ENCODE measurements around the gene TMBIM6.
"Not testable (repeated sequence)": the region's sequence is repeated elsewhere in the genome, so short reads cannot be mapped to it uniquely, and the experiment has no call there.

The TMBIM6 gene, protein sequence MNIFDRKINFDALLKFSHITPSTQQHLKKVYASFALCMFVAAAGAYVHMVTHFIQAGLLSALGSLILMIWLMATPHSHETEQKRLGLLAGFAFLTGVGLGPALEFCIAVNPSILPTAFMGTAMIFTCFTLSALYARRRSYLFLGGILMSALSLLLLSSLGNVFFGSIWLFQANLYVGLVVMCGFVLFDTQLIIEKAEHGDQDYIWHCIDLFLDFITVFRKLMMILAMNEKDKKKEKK

DNA sequence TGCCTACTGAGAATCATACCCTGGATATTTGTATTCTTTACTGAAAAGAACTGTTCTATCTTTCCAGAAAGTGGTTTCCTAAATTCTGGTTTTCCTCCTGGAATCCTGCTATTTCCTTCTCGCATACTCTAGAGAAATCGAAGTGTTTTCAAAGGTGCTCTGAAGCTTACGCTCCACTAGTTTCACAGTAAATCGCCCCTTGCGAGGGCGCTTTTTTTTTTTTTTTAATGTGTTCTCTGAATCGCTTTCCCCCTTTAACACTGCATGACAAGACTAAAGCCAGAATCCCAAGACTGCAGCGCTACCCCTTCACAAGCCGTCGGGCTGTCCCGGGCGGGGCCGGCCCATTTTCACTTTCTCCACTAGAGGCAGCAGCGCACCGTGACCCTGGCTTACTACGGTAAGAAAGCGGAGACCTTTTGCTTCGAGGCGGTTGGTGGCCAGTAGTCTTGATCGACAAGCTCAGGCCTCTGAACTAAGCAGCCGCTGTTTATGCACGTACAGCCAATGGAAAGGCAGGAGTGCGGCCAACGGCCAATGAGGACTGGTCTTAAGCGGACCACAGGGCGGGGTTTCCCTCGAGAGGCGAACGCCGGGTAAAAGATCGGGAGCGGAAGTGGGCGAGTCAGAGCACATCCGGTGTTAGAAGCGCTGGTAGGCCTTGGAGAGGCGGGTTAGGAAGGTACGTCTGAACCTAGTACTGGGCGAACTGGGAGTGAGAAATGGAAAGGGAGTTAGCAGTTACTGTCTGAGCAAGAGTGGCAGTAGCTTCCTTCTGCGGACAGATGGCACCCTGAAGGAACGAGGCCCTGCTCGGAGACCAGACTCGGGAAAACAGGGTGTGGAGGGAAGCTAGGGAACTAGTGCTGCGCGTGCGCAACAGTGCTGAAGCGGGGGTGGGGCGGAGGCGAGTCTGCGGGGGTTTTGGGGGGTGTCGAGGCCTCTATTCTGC lies at the start of gene TMBIM6:
Gene TMBIM6, plus strand, starts transcription at position 628 of the 952 bp plus-strand sequence. CDS start 10,937 bp downstream, outside the sequence.
- peak; percentile 100 for DNase-seq

DNA sequence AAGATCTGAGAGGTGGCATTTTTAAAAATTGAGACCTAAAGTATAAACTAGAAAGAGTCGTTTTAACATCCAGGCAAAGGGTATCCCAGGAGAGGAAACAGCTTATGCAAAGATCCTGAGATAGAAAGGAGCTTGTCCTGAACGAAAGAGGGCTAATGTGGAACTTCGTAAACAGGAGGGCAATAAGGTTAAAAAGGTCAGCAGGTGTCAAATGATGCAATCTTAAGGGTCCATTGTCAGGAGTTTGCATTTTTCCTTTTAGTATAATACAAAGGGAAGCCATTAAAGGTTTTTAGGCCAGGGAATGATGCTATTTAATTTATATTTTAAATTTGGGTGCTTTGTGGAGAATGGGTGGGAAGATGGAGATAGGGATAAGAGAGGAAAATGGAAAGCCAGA lies 48.5 kb upstream of the TMBIM6 start:
- no peak for DNase-seq

DNA sequence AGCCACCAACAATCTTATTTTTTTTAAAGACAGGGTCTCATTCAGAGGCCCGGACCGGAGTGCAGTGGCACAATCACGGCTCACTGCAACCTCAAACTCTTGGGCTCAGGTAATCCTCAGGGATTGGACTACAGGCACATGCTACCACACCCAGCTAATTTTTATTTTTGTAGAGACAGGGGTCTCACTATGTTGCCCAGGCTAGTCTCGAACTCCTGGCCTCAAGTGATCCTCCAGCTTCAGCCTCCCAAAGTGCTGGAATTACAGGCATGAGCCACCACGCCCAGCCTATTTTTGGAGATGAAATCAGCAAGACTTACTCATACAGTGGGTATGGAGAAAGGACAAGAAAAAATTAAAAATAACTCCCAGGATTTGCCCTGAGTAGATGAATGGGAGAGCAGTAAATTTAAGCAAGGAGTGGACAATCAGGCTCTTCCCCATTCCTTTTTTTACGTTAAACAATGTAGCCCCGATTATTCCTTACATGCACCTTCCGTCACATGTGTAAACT lies 47.4 kb upstream of the TMBIM6 start:
- no peak for DNase-seq

DNA sequence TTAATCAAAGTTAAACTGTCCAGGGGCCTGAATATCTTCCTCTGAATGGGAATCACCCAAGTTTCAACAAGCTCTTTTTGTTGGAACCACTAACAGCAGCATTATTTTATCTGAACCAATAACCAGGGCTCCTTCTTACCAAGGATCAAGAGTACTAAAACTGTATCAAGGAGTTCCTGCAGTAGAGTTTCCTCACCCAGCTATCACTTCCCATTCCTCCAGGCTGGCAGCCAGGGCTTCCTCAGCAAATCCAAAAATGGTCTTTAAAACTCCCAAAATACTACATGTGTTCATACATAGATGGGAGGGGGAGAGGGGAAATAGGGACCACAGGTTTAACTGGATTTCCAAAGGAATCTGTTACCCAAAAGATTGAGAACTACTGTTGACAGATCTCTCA lies 44.6 kb upstream of the TMBIM6 start:
- no peak for DNase-seq

DNA sequence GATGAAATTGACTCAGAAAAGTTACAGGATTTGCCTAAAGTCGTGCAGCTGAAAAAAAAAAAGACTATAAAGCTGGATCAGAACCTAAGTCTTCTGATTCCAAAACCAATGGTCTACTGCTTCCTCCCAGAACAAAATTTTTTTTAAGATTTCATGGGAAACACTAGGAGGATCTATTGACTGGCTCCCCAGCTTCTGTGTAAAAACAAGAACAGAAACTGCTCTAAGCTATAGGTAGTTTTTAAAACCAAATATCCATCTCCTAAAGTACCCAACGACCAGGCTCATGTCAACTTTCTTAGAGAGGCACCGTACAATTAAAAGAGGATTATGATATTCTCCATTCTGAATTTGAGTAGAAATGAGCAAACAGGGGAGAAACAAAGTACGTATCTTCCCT lies 43.5 kb upstream of the TMBIM6 start:
- no peak for DNase-seq

DNA sequence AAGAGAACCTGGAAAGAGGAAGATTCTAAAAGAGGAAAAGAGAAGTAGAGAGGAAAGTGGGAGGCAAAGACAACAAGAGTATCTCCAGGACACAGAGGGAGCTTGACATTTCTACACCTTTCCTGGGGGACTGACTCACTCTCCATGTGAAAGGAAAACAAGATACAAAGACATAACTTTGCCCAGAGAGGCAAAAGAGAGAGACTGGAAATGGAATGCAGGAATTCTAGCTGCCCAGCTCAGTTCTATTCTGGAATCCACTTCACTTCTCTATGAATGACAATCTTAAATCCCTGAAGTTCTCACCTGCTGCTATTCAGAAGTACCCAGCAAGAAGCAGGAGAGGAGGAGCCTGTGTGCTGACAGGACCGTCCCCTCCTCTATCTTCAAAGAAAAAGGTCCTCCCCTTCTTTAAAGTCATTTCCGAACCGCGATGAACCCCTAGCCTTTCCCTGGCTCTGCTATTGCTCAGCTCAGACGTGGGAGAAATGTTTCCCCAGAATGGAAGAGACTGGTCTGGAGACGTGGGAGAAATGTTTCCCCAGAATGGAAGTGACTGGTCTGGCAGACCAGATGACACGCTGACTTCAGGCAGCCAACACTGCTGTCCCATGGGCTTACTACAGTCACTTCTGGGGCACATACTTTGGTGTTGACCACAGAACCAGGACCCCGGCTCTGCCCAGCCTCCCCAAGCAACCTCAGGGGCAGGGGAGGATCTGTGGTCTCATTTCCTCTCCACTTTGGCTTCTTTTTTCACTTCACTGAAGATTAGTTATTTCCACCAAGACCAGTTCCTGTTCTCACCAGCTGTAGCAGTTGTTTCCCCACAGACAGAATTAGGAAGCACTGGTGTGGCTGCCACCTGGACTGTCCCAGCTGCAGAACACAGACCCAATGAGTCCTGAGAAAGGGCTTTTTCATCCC lies 42.5 kb upstream of the TMBIM6 start:
- peak; percentile 36 for DNase-seq

DNA sequence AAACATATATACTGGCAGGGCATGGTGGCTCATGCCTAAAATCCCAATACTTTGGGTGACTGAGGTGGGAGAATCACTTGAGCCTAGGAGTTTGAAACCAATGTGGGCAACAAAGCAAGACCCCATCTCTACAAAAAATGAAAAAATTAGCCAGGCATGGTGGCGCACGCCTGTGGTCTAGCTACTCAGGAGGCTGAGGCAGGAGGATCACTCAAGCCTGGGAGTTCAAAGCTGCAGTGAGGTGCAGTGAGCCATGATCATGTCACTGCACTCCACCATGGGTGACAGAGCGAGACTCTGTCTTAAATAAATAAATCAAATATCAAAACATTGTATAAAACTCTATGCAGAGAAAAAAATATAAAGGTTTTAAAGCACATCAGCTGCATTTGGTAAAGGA lies 39.3 kb upstream of the TMBIM6 start:
- no peak for DNase-seq

DNA sequence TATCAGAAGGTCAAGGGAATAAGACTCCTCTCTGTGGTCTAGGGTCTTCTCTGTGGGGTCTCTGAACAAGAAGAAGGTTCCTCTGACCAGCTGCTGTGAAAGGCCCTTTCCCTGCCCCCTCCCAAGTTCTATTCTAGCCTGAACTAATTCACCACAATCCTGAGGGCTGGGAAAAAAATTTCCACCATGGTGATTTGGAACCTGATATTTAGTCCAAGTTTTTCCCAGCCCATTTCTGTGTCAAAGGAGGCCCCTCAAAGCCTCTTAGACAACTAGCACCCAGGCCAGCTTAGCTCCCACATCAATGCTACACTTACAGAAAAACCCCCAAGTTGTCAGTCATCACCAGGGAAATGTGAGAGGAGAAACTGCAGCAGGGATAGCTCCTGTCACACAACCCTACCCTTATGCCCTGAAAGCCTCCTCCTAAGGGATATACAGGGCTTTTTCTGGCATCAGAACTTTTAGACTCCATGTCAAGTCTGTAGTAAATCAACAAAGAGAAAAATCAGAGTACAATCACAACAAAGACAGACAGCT lies 38.6 kb upstream of the TMBIM6 start:
- no peak for DNase-seq

DNA sequence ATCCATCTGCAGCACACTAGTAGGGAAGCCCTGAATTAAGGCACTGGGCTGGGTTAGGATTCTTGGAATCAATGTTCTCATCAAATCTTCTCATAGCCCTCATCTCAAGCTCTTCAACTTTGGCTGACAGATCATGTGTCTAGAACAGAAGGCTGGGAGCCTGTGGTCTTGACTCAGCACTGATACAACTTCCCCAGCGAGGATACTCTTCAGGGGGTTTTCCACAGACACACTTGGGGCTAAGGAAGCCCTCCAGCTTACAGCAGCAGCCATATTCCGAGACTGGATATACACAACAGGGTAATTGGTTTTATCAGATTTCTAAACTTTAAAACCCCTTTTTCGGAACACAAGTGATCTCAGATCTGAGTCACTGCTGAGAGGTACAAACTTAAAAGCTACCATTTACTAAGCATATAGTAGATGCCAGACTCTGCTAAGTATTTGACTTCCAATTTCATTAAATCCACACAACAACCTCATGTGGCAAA lies 37.7 kb upstream of the TMBIM6 start:
- peak; percentile 43 for DNase-seq

DNA sequence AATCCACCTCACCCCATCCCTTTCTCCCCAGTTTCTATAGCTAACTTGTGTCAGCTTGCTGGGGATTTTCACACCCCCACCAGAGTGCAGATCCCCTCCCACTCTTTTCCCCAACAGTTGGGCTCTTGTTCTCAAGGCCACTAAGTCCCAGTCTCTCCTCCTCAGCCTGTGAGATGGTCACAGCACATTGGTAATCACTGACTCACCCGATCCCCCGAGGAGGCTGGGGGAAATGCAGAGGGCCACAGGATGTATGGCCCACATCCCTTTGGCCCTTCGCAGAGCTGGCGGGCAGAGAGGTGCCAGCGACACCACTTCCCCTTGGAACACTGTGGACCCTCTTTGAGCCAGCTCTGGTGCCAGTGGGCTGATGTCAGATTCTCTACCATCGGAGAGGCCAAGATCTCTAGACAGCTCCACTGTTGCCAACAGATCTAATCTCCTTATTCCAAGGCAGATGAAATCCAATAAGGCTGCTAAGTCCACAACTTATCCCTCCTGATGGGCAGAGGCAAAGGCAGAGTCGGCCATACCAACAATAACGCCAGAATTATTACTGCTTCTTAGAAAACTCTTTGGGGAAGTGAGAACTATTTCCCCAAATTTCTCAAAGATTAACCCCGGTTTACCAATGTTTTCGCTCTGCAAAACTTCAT lies 35.8 kb upstream of the TMBIM6 start:
- peak; percentile 25 for DNase-seq

DNA sequence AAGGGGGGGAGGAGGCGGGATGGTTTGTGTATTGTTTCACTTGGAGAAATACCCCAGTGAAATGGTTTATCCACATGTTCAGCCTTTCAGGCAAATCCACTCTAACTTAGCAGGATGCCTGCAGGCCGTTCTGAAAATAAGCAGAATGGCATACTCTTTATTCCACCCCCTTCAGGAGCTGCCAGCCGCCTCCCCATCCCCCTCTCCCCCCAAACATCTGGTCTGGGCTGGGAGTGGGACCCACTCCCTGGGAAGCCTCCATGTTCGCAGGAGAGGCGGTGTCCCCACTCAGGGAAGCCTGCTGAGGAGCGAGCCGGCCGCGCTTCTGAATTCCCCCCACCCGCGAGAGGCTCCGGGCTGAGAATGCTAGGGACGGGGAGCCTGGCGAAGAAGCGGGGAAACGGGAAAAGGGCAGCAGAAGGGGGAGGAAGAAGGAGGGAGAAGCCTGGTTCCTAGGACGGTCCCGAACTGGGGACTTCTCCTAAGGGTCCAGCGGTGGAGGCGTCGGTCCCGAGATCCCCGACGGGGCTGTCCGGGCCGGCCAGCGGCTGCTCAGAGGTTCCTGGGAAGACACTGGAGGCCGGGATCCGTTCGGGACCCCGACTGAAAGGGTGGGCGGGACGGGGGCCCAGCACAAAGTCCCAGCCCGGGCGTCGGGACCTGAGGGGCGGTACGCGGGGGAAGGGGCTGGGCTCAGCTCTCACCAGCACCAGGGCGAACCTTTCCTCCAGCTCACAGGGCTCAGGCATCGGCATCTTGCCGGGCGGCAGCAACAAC lies 34.8 kb upstream of the TMBIM6 start:
- DNase-seq, result no peak

DNA sequence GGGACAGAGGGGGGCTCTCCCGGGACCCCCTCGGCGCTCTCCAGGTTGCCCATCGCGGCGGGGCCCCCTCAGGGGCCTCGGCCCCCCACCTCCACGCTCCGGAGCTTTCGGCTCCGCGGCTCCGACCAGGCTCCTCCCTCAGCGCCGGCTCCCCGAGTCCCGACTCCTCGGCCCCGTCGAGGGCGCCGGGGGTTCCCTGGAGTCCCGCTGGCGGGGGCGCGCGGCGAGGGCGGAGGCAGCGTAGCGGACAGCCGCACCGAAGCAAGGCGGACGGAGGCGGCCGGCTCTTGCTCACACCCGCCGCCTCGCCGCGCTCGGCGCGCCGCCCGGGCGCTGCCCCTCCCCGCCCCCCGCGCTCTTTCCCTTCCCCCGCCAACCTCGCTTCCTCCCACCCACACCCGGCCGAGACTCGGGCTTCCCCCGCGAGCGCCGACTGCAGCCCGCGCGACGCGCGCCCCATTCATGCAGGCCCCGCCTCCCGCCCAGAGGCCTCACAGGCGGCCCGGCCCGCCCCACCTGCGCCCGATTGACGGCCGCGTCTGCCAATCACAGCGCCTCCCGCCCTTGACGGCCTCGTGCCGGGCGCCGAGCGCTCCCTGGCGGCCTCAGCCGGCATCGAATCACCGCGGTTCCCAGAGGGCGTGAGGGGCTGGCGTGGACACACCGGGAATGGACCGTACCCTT lies 34.1 kb upstream of the TMBIM6 start, which contains the start of gene FMNL3:
Gene FMNL3, minus strand, starts transcription at position 278 of the 684 bp plus-strand sequence. Its CDS starts 225 bp downstream, at position 53.
- DNase-seq, result peak; percentile 98

DNA sequence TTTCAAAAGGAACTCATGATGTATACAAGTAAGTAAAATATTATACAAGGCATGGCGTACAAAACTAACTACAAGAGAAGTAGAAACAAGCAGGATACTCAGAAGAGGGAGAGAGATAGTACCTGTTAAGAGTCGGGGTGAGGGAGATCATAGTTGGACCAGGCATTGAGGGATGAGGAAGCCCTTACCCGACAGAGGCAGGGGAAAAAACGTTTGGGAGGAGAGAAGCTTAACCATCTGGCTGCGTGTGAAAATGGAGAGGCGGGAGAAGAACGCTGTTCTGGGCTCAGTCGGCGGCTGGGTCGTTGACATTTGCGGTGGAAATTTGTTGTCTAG lies 33.6 kb upstream of the TMBIM6 start:
- no peak for DNase-seq

DNA sequence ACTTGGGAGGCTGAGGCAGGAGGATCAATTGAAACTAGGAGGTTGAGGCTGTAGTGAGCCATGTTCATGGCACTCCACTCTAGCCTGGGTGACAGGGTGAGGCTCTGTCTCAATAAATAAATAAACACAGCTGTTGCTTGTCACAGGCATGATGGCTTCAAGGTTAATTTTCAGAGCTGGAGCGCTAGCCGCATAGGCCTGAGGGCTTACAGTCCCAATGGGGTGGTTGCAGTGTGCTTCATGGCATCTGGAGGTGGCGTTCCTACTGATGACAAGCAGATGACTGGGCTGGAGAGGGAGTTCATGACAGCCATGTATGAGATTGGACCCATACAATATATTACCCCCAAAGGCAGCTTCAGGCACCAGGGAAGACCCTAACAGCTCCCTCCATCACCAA lies 32.5 kb upstream of the TMBIM6 start:
- no peak for DNase-seq

DNA sequence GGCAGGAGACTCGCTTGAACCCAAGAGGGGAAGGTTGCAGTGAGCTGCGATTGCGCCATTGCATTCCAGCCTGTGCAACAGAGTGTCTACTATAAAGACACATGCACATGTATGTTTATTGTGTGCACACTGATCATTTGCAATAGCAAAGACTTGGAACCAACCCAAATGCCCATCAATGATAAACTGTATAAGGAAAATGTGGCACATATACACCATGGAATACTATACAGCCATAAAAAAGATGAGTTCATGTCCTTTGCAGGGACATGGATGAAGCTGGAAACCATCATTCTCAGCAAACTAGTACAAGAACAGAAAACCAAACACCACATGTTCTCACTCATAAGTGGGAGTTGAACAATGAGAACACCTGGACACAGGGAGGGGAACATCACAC lies 27.4 kb upstream of the TMBIM6 start:
- not testable (repeated sequence) for DNase-seq

DNA sequence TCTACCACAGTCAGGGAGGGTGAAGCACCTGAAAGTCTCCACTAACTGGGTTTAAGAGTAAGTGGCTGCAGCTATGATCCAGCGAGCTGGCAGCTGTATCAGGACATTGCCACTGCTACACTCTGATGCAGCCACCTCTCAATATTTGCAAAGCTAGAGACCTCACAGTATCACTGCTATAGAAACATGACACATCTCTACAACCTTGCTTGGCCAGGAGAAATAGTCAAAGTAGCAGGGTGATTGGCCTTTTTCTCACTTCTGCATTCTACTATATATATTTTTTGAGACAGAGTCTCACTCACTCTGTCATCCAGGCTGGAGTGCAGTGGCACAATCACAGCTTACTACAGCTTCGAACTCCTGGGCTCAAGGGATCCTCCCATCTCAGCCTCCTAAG lies 24.8 kb upstream of the TMBIM6 start:
- DNase-seq, result no peak

DNA sequence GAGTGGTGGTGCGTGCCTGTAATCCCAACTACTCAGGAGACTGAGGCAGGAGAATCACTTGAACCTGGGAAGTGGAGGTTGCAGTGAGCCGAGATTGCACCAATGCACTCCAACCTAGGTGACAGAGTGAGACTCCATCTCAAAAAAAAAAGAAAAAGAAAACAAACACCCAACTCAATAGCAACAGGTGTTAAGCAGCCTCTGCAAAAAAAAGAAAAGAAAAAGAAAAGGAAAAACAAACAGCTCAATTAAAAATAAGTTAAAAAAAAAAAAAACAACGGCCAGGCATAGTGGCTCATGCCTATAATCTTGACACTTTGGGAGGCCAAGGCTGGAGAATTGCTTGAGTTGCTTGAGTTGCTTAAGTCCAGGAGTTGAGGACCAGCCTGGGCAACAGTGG lies 23.6 kb upstream of the TMBIM6 start:
- DNase-seq, result not testable (repeated sequence)

DNA sequence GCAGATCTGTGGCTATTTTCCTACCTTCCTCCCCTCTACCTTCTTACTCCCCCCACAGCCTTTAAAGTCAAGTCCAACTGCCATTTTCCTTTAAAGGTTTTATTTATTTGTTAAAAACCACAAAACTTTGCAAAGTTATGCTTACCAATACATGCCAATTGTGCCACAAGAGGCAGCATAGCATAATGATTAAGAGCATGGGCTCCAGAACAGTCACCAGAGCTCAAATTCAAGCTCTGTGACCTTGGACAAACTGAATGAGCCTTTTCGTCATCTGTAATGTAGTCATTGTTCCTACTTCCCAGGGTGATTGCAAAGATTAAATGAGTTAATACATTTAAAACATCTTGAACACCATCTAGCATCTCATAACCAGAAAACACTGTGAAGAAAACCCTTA lies 21.1 kb upstream of the TMBIM6 start:
- no peak for DNase-seq

DNA sequence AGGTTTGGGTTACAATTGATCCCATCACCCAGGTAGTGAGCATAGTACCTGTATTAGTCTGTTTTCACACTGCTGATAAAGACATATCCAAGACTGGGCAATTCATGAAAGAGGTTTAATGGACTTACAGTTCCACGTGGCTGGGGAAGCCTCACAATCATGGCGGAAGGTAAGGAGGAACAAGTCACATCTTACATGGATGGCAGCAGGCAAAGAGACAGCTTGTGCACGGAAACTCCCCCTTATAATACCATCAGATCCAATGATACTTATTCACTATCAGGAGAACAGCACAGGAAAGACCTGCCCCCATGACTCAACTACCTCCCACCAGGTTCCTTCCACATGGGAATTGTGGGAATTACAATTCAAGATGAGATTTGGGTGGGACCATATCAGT lies 20.0 kb upstream of the TMBIM6 start:
- not testable (repeated sequence) for DNase-seq

DNA sequence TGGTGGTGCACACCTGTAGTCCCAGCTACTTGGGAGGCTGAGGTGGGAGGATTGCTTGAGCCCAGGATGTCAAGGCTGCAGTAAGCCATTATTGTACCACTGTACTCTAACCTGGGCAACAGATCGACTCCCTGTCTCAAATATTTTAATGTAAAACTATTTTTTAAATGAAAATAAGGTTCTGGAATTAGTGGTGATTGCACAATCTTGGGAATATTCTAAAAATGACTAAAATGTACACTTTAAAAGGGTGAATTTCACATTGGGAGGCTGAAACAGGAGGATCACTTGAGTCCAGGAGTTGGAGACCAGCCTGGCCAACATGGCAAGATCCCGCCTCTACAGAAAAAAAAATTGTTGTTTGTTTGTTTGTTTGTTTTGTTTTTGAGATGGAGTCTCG lies 12.9 kb upstream of the TMBIM6 start:
- no peak for DNase-seq
